ENCODE data around the gene MATK.

Gene MATK, protein sequence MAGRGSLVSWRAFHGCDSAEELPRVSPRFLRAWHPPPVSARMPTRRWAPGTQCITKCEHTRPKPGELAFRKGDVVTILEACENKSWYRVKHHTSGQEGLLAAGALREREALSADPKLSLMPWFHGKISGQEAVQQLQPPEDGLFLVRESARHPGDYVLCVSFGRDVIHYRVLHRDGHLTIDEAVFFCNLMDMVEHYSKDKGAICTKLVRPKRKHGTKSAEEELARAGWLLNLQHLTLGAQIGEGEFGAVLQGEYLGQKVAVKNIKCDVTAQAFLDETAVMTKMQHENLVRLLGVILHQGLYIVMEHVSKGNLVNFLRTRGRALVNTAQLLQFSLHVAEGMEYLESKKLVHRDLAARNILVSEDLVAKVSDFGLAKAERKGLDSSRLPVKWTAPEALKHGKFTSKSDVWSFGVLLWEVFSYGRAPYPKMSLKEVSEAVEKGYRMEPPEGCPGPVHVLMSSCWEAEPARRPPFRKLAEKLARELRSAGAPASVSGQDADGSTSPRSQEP

DNA sequence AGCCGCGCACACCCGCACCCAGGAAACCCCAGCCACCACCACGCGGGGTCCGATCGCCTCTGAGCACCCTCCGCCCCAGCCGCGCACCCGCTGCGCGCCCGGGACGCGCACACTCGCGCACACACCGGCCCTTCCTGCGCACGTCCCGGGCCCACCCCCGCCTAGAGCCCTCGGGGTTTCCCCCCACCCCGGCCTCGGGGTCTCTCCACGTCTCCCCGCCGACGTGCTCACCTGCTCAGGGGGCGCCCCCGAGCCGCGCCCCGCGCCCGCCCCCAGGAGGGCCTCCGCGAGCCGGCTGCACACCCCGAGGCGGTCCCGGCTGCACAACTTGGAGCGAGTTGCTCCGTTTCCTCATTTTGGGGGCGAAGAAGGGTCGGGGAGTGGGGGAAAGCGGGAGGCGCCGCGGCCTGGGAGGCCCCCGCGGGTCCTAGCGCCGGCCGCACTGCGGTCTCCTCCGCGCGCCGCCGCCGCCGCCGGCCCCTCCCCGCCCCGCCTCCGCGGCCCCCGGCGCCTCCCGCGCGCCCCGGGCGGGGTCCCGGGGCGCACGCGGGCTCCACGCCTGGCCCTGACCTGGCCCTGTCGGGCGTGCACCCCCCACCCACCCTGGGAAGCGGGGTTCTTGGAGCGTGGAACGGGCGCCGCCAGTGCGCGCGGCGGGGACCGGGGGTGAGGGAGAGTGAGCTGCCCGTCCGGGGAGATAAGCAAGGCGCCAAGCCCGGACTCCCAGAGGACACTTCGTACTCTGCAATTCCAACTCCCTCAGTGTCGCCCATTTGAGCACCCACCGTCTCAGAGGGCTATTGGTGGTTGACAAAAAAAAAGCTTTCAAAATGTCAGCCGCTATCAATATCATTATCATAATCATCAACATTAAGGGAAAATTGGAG, at the start of gene MATK:
Gene MATK, minus strand, starts transcription at position 444 of the 887 bp plus-strand sequence. CDS start 1,246 bp downstream, outside the sequence.
- DNase-seq (ENCODE audit: low spot score), result no peak

DNA sequence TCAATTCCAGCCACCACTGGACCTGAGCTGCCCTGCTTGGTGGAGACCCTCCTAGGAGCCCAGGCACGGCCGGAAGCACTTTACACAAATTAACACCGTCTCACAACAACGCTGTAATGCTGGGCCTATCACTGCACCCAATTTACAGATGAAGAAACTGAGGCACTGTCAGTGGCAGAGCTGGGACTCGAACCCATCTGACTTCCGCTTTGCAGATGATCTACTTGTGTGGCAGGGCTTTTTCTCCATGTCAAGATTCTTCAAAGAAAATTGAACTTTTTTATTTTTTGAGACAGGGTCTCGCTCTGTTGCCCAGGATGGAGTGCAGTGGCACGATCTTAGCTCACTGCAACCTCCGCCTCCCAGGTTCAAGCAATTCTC, 48.9 kb upstream of the MATK start:
- no peak for DNase-seq (ENCODE audit: low spot score)

DNA sequence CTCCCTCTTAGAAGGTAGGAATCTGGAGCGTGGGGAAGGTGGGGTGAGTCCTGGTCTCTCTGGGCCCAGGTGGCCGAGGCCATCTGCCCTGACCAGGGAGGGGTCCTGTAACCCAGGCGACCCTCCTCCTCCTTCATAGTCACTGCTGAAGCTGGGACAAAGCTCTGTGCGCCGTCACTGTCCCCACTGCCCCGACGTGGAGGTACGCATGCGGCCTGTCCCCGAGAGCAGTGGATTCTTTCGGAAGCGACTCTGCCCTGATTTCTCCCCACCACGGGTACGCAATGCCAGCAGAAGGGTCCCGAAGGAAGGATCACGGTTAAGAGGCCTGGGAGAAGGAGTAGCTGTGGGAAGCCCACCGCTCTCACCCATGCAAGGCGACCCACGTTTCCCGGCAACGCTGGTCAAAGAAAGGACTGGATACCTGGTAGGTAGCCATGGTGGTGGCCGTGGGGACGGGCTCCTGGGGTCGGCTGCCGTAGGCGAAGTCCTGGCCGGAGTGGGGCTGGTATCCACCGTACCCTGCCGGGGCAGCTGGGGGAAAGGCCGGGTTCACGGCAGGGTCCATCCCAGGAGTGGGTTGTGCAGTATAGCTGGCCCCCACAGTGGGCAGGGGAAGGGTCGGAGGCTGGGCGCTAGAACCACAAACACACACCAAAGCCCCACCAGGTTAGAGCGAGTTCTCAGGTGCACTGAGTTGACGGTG, 48.3 kb upstream of the MATK start:
- no peak for DNase-seq (ENCODE audit: low spot score)

DNA sequence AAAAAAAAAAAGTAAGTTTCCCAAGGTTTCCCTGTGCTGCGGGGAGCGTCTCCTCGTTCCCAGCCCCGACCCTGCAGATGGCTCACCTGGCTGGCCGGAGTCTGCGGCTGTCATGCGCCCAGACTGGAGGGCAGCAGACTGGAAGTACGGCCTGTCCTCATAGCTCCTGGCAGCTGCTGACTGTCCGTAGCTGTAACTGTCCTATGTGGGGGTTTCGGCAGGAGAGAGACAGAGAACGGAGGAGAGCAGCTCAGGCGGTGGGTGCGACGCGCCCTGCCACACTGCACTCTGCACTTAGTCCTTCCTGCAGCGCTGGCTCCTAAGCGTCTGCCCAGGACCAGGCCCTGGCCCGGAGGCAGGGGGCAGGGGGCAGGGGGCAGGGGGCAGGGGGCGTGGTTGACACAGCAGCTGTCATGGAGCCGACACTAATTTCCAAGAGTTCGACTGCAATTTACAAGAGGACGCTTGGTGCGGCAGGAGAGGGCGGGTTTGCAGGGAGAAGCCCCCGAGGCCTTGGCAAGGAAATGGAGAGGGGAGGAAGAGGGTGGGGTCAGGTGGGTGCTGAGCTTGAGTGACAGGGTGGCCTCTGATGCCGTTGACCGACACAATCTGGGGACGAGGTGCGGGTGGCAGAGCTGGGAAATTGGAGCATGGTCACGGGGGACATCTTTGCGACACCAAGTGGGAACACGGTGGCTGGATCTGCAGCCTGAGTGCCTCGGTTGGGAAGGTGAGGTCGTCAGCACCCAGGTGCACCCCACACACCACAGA, 47.6 kb upstream of the MATK start:
- DNase-seq (ENCODE audit: low spot score), result no peak

DNA sequence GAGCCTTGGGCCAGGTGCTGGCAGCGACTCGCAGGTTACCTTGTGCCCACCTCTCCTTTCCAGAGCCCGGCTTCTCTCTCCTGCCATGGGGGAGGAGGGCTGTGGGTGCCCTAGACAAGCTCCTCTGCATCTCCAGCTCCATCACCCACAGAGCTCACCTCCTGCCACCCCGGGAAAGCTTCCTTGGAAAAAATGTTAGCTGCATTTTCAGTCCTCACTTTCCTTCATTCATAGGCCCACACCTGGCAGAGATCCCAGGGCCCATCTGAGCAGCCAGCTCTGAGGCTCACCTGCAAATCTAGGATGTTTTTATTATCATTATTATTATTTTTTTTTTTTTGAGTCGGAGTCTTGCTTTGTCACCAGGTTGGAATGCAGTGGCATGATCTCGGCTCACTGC, 45.8 kb upstream of the MATK start:
- no peak for DNase-seq (ENCODE audit: low spot score)

DNA sequence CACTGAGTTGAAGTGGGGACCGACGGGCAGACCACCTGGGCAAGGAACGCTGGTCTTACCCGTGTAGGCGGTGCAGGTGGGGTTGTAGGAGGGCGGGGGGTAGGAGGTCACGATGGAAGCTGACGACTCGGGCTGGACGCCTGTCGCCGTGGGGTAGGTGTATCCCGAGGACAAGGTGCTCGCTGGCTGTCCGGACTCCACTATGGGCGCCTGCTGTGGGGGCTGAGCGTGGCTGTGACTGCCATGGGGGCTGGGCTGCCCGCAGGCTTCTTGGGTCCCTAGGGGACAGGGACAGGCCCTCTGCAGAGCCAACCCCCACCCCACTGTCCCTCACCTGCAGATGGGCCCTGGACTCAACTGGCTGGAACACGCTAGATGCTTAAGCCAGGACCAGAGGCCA, 45.4 kb upstream of the MATK start:
- no peak for DNase-seq (ENCODE audit: low spot score)

DNA sequence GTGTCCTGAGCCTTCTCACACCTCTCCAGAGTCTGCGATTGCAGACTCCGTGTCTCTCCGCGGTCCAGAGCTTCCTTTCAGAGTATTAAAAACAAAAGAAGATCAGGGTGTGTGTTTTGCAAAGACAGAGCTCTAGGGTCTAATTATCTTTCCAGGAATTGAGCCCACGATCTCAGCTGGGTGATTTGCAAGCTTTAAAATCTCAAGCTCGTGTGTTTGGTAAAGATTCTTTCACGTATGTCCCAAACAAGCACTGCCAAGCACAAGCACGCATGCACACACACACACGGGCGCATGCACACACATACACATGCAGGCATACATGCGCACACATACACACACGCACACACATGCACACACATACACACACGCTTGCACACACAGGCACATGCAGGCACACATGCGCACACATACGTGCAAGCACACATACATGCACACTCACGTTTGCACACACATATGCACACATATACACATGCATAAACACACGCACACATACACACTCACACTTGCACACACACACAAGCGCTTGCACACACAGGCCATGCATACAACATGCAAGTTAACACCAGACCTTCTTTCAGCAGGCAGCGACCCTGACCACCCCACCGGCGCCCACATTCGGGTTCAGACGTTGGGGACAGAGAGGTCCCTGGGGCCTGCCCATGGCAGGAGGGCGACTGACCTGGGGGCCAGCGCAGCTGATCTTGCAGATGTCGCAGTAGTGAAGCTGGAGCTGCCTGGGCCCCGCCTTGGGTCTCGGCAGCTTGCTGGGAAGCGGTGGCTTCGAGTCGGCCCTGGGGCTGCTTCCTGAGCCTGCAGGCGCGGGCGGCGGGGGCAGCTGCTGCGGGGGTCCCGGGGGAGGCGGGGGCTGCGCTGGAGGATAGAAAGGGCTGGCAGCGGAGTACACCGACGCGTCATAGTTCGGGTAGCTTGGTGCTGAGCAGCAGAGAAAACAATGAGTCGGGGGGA, 44.7 kb upstream of the MATK start:
- no peak for DNase-seq (ENCODE audit: low spot score)

DNA sequence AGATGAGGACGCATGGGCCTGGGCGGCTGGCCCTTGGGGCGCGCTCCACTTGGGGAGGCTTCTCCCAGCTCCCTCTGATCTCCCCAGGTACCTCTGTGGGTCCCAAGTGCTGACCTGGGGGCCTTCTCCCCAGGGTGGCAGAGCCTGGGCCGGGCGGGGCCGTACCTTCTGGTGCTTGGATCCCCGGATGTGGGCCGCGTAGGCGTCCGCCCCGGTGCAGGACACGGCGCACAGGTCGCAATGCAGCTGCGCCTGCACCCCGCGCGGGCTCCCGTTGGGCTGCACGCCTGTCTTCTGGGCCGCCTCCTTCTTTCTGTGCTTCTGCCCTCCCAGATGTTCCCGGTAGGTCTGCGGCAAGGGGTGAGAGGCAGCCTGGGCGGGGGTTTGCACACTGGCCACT, 41.1 kb upstream of the MATK start:
- DNase-seq (ENCODE audit: low spot score), result no peak

DNA sequence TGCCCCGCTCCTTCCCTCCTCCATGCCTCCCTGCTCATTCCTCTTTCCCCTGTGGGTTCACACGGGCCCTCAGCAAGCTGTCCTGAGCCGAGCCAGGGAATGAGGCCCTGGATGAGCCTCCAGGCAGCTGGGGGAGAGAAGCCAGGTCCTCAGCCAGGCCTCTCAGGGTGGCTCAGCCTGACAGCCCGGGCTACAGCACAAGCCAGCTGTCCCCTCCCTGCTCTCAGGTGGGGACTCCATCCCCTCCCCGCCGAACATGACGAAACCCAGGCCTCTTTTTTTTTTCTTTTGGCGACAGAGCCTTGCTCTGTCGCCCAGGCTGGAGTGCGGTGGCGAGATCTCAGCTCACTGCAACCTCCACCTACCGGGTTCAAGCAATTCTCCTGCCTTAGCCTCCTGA, 40.0 kb upstream of the MATK start:
- DNase-seq (ENCODE audit: low spot score), result no peak

DNA sequence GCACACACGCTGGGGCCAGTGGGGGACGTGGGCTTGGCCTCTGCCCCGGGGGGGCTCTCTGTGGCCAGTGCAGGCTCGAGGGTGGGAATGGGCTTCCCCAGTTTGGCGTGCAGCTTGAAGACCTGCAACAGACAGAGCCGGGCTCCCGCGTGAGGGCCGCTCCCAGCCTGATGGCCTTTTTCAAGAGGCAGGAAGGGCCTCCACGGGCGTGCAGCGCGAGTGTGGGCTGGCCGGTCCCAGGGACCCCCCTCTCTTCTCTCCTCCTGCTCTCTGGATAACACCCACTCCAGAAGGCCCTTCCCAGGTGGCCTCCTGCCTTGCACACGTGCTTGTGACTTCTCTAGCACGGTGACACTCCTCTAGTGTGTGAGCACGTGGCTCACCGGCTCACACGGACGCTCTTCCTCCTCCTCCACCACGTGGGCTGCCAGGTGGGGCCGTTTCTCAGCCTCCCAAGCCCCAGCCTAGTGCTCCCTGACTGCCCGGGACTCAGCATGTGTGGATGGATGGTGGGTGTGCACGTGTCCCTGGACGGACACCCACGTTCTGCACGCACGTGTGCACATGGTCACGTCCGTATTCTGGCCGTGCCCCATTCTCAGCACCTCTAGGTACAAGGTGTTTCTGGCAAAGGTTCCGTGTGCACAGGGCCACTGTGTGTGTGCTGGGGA, 39.2 kb upstream of the MATK start:
- no peak for DNase-seq (ENCODE audit: low spot score)

DNA sequence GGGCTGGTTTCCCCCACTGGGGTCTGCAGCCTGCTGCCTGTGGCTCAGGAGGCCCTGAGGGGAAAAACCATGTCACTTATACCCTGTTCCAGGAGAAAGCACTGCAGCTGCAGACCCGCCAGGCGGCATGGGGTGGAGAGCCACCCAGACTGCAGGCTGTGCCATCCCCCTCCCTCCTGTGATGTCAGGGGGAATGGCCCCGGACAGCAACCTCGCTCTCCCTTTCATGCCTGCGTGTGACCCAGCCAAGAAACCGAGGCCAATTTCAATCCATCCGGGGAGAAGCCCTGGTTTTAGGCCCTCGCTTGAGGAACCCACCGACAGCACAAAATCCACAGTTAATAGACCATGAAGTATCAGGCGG, 37.2 kb upstream of the MATK start:
- no peak for DNase-seq (ENCODE audit: low spot score)

DNA sequence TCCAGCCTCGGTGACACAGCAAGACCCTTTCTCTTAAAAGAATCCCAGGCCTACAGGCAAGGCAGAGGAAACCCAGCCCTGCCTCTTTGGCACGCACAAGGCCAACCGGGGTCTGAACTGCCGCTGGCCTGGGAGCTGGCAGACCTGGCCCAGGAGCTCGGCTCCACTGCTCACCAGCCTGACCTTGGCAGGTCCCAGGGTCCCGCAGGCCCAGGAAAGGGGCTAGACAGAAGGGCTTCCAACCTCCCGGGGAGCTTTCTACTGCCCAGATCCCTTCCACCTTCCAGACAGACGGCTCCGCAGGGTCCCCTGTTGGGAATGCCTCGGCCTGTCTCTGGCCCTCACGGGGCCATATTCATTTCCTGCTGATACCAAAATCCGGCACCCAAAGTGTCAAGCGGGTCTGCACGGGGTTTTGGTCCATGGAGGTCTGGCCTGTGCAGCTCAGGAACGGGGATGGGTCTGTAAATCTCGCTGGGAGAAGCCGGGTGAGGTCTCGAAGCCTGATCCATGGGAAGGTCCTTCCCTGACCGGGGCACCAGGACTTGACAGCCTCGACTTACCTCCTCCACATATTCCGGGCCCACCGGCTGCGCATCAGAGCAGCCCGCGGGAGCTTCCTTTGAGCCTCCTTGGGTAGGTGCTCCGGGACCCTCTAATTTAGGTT, 36.6 kb upstream of the MATK start:
- DNase-seq (ENCODE audit: low spot score), result no peak

DNA sequence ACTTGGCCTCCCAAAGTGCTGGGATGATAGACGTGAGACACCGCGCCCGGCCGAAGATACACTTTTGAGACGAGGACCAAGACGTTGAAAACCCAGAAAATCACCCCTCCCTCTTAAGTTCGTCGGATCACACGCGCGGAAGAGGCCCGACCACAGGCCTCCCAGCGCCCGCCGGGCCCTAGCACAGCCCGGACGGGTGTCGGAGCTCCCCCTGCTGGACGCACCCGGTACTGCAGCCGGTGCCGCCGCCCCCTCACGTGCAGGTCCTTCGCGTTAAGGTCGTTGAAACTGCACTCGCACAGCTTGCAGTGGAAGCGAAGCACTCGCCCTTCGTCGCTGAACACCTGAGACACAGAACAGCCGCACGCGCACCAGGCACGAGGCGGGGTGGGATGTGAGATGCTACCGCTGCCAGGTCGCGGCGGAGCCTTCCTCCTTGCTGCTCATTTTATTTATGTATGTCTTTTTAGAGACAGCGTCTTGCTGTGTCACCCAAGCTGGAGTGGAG, 35.7 kb upstream of the MATK start:
- peak; percentile 88 for DNase-seq (ENCODE audit: low spot score)

DNA sequence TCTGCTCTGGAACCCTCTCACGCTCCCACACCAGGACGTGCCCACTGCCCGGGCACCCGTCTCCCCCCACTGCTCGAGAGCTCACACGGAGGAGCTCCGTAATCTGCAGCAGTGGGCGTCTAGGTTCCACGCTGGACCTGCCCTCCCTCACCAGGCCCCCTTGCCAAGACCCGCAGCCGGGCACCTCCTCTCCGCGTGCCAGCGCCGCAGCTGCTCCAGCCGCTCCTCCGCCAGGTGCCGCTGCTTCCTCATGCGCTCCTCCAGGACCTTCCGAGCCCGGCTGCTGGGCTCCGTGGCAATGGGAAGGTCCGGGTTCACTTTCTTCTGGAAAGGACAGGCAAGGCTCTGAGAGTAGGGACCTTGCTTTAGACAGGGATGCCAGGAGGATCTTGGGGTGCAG, 35.0 kb upstream of the MATK start:
- no peak for DNase-seq (ENCODE audit: low spot score)

DNA sequence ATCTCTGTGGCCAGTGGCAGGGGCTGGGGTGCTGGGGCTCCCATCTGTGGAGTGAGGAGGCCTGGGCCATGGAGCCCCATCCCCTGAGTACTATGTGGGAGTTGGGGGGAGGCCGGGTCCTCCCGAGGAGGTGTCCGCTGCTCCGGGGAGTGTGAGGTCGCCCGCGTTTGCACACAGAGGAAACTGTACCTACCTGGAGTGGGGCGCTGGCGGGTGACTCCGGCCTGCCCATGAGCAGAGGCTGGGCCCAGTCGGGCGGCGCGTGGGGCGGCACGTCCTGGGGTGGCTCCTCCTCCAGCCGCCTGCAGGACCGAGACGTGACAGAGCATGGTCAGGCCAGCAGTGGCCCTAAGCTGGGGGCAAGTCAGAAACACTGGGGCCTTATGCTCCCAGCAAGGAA, 33.8 kb upstream of the MATK start:
- DNase-seq (ENCODE audit: low spot score), result no peak

DNA sequence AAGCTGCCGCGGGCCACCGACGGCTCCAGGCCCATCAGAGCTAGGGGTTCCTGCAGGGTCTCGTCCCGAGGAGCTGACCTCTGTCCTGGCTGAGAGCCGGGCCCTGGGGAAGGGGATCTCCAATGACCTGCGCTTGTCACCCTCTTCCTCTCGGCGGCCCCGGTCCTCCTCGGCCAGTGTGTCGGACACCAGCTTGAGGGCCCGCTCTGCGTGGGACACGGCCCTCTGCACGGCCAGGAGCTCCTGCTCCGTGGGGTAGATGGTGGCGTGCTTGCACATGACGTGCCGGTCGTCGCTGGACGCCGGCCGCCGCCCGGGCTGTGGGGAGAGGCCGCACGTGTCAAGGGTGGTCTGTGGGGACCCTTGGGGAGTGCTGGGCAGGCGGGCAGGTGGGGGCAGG, 32.7 kb upstream of the MATK start:
- no peak for DNase-seq (ENCODE audit: low spot score)

DNA sequence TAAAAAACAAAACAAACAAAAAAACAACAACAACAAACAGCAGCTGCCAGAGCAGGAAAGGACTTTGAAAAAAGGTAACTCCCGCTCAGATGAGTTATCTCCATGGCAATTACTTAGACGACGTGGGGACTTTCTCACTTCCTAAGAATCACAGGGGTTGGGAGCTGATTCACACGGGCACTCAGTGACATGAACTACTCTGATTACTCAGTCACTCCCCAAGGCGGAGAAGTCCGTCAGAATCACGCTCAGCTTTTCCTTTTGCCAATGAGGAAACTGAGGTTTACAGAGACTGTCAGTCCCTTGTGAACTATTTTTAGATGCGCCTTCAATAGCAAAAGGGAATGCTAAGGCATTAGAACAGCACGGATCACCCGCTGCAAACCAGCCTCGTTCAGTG, 32.3 kb upstream of the MATK start:
- peak; percentile 12 for DNase-seq (ENCODE audit: low spot score)

DNA sequence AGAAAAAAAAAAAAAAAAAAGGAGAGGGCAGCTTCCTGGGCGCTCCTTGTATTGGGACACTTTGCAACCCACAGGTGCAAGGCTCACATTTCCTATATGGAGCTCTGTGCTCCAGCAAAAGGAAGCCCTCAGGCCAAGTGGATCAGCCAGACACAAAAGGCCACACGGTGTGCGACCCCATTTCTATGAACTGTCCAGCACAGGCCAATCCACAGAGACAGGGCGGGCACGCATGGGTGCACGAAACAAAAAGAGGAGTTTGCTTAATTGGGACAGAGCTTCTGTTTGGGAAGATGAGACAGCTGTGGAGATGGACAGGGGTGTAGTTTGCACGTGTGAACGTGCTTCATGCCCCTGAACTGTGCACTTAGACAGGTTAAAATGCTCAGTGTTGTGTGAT, 31.6 kb upstream of the MATK start:
- DNase-seq (ENCODE audit: low spot score), result no peak

DNA sequence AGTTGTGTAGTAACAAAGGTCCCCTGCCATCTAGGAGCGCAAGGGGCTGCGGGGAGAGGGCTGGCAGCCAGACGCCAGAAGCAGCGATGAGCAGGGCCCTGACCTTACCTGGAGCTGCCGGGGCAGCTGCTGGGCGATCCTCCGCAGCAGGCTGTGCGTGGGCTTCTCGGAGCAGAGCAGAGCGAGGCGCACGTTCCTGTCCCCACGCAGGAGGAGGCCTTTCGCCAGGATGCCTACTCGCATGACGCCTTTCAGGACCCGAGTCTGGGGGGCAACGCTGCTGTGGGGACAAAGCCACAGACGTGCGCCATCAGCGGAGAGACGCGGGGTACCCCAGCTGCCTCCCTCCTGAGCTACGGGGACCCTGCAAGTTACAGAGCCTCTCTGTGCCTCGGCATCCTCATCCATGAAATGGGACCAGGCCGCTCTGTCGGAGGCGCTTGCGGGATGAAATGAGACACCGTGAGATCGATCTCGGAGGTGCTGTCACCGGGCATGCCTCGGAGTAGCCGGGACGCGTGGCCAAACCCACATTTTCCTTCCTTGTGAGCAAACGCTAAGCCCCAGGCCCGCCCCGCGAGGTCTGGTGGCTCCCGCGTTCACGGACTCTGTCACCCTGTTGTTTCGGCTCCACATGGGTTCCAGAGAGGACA, 30.5 kb upstream of the MATK start:
- no peak for DNase-seq (ENCODE audit: low spot score)

Data from CD4-positive, alpha-beta T cell treated with Interleukin-15 for 4 hours (primary cell).